T-helper 2 cell (primary cell): ENCODE results near the gene TRIP4.
"Not testable (repeated sequence)": the region's sequence is repeated elsewhere in the genome, so short reads cannot be mapped to it uniquely, and the experiment has no call there.

Experiments
- DNase-seq, 5 experiments: peaks; one replicate each; pipeline versions ENCODE4 v3.0.0 to v3.0.0-alpha.2; 2012 to 2022

TRIP4 gene

DNA sequence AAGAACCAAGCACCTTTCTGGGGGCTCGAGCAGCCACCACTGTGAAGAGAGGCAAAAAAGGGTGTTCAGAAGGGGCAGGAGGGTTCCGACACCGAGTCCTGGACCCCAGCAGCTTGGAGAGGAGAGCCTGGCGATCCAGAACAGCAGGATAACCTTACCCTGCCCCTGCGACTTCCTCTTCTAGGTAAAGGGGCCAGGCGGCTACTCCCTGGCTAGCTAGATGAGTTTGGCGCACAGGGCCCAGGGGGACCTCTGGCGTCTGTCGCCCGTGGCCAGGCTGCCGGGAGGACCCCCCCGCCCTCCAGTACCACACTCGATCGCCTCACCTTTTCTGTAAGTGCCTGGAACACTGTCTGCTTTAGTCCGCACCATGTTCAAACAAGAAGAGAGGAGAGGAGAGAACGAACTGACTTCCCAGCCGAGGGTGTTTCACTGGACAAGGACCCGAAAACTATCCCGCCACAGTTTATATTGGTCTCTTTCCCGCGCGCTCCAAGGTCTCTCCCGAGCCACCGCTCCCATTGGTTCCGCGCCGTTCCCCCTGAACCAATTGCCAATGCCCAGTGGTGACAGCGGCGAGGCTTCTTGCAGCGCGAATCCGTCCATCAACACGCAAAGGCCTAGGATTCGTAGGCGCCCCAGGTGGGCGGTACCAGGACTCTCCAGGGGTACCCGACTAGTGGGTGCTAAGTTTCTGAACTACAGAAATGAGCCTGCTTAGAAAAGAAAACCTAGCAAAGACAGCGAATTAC lies 6.5 kb upstream of the TRIP4 start, which contains the start of gene PCLAF:
Gene PCLAF, minus strand, starts transcription at position 442 of the 752 bp plus-strand sequence. Its CDS starts 70 bp downstream, at position 372.
- peak; percentile 80 to 99 (median 90) for DNase-seq

DNA sequence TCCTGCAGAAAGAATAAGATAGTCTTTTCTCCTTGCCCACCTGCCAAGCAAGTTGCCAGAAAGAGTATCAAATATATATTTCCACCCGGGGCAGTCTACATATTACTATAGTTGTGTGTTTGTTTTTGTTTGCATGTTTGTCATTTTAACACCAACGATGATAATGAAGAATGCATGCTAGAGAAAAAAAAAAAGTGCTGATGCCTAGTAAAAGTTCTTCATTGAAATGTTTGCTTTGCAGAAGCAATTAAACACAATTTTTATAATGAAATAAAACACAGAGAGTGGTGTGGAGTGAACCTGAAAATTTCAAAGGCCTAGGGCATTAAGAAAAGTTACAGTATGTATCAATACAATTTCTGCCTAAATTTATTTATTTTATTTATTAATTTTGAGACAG lies 3.9 kb upstream of the TRIP4 start:
- no peak for DNase-seq

DNA sequence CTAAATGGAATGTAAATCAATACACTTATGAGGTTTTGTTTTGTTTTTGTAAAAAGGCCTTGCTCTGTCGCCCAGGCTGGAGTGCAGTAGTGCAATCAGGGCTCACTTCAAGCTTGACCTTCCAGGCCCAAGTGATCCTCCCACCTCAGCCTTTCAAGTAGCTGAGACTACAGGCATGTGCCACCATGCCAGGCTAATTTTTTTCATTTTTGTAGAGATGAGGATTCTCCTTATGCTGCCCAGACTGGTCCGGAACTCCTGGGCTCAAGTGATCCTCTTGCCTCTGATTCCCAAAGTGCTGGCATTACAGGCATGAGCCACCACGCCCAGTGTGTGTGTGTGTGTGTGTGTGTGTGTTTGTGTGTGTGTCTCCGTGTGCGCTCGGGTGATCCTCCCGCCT lies 1.3 kb upstream of the TRIP4 start:
- no peak for DNase-seq

DNA sequence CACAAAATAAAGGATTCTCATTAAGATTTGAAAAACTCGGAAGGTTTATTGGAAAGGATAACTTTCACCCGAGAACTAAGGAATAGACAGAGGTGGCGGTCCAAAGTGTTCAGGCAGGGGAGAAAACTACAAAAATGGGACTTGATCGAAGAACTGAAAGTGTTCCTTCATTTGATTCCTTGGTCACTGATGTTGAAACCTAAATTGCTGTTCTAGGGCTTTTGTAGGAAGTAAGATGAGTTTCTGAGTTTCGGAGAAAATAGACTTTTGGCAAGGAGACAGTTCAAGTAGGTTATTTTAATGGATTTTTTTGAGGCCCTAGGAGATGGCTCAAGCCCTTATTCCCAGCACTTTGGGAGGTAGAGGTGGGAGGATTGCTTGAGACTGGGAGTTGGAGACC lies 1.4 kb downstream of the TRIP4 start:
- no peak for DNase-seq

DNA sequence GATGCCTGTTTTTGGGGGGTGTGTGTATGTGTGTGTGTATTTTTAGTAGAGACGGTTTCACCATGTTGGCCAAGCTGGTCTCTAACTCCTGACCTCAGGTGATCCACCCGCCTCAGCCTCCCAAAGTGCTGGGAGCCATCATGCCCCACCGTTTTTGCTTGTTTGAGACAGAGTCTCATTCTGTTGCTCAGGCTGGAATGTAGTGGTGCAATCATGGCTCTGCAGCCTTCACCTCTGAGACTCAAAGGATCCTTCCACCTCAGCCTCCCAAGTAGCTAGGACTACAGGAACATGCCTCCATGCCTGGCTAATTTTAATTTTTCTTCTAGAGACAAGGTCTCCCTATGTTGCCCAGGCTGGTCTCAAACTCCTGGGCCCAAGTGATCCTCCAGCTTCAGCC lies 4.8 kb downstream of the TRIP4 start:
- DNase-seq: not testable (repeated sequence)

DNA sequence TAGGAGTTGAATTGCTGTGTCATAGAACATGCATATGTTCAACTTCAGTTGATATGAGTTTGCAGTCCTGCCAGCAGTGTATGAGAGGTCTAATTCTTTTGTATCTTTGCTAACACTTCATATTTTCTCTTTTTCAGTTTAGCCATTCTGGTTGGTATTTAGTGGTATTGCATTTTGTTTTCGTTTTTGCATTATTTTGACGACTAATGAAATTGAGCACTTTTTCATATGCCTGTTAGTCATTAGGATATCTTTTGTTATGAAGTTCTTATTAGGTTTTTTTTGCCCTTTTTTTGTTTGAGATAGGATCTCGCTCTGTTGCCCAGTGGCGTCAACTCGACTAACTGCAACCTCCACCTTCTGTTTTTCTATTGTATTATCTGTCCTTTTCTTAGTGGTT lies 9.2 kb downstream of the TRIP4 start:
- DNase-seq: no peak

DNA sequence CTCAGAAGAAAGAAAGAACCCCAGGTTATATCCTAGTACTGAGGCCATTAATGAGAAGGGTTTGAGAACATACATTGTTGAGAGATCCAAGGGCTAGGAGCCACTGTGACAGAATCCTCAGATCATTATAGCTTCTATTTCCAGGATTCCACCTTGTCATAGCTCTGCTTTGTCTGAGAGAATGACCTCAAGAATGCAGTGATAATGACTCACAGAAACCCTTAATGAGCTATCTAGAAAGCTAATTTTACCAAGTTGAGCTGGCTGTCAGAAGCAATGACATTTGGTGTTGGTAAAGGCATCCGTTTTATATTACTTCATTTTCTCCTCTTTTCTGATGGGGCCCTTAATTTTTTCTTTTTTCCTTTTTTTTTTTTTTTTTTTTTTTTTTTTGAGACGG lies 10.9 kb downstream of the TRIP4 start:
- no peak for DNase-seq

DNA sequence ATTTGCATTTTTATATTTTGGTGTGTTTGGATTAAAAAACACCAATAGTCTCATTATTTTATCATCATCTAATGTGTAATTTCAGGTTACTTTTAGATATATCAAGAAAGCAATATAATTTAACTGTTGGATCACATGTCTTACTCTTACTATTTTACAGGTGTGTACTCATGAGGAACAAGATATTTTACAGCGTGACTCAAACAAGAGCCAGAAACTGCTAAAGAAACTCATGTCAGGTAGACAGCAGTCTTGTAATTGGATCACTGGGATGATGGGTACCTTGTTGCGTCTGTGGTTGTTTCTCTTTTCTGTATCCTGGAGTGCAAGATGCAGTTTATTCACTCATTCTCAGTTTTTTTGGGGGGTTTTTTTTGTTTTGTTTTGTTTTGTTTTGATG lies 12.9 kb downstream of the TRIP4 start:
- no peak for DNase-seq

DNA sequence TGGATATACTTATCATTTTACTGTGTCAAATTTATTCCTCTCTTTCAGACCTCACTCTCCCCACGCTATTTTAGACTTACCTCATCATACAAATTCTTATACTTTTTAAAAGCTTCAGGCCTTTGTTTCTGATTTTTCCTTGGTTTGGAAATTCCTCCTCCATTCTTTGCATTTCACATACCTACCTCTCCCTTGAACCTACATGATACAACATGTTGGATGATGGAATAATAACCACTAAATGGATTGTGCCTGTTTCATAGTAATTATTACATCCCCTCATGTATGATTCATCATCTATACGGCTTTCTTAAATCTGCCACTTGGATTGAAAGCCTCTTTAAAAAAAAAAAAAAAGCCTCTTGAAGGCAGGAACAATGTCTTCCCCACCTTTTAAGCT lies 24.6 kb downstream of the TRIP4 start:
- no peak for DNase-seq

DNA sequence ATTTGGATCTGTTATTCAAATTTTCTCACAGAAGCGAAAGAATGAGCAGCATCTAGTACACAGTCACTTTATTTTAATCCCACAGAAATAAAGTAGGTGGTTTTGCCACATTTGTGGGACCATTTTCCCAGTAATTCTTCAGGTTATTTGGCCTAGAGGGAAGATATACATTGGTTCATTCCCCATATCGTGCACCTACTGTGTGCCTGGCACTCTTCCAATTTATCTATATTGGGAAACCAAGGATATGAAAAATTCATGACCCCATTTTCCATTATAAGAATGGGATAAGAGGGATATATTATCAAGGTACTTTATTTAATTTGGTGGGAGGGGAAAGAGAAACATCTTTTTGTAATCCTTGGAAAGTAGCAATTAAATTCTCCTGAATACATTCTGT lies 35.1 kb downstream of the TRIP4 start:
- DNase-seq: no peak

DNA sequence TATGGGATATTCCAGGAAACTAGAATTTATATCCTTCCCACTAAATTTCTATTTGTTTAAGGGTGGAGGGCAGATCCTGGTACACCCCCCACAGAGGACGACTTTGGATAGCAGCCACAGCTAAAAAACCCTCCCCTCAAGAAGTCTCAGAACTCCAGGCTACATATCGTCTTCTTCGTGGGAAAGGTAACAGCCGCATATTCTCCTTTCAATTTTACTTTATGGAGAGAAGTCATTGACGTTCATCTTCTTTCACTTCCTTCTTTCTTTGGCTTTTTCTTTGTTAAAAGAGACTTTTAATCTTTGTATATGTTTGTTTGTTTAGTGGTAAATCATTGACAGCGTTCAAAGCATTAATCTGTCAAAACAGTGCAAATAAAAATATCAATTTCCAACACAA lies 36.3 kb downstream of the TRIP4 start:
- DNase-seq: no peak

DNA sequence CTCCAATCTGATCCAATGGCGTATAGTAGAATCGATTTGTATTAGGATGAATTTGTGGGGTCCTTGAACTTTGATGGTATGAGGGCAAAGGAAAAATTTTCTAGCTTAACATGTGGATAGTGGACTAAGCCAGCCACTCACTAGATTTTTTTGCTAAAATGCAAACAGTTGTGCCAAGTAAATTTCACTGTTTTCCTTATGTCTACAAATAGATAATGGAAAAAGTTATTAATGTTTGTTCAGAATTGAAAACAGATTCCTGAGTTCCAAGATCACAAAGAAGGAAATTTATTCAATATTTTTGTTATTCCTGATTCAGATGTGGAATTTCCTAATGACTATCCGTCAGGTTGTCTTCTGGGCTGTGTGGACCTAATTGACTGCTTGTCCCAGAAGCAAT lies 37.6 kb downstream of the TRIP4 start:
- no peak for DNase-seq

DNA sequence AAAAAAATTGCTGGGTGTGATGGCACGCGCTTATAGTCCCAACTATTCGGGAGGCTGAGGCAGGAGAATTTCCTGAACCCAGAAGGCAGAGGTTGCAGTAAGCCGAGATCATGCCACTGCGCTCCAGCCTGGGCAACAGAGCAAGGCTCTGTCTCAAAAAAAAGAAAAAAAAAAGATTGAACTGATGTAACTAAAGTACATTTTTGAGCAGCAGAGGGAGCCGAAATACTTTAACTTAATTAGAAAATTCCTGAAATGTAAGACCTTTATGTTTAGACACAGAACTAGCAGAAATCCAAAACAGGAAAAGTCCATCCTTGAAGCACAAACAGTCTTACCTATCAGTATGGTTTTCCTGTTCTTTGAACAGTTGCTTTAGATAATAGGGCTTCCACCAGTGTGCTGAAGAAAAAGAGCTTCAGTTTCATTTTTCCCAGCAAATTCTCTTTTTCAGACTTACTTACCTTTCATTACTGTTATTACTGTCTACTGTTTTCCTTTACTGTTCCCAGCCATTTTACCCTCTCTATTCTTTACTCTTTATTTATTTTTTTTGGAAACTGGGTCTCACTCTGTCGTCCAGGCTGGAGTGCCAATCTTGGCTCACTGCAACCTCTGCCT lies 39.3 kb downstream of the TRIP4 start:
- DNase-seq: peak in 1 of 5 experiments; percentile 21

DNA sequence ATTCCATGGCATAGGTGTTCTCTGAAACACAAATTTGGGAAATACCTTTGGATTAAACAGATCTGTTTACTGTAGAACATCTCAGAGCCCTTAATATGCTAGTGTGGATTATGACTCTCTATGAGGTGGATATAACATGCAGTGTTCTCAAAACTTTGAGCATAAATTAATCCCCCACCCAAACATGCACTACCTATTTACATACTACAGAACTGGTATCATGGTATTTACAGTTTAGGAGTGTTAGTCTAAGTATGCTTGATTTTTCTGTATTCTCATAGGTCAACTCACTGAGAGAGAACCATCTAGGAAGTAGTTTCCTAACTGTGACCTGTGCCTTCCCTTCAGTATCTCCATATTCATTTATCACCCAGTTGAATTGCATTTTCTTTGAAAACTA lies 41.8 kb downstream of the TRIP4 start:
- peak in 1 of 5 experiments; percentile 34 for DNase-seq

DNA sequence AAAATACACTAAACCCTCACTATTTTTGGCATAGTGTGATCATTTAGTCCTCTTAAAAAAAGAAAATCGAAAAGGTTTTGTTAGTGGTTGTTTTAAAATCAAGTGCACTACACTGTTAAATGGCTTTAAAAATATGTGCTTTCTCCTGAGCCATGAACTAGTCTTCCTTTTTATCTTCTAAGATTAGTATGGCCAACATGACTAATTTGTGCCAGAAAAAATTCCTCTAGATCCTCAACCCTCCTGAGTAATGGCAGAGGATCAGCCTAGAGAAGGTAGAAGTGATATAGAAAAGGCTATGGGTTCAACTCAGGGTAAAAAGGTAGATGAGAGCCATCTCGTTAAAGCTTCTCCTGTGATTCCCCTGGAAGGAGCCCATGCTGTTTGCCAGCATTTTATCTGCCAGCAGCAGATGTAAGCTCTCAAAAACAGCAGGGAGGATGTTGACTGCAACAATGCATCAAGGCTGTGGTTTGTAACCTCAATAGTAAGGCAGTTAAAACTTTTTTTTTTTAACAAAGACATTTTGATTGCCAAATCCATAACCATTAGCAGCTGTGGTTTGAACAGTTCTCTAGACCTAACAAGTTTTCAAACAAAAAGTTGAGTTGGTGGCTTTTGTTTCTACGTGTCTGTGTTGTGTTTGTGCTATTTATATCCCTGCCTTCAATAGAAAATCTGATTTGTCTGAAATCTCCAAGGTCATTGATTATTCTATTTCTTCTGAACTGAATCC lies 42.5 kb downstream of the TRIP4 start:
- DNase-seq: peak in 3 of 5 experiments; percentile 12 to 95 (median 69)

DNA sequence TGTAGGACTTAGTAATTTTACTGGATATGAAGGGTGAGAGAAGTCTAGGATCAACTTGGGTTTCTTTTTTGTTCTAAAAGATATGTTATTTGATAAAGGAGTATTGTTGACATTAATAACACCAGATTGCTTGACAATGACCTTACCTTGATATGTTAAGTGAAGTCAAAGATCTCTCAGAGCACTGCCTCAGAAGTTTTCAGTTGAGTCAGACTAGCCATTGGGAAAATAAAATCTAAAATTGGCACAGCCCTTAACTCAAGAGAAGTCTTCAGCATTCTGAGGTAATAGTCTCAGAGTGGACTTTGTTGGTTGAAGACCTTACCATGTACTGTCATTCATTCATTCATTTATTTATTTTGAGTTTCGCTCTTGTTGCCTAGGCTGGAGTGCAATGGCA lies 50.3 kb downstream of the TRIP4 start:
- no peak for DNase-seq

DNA sequence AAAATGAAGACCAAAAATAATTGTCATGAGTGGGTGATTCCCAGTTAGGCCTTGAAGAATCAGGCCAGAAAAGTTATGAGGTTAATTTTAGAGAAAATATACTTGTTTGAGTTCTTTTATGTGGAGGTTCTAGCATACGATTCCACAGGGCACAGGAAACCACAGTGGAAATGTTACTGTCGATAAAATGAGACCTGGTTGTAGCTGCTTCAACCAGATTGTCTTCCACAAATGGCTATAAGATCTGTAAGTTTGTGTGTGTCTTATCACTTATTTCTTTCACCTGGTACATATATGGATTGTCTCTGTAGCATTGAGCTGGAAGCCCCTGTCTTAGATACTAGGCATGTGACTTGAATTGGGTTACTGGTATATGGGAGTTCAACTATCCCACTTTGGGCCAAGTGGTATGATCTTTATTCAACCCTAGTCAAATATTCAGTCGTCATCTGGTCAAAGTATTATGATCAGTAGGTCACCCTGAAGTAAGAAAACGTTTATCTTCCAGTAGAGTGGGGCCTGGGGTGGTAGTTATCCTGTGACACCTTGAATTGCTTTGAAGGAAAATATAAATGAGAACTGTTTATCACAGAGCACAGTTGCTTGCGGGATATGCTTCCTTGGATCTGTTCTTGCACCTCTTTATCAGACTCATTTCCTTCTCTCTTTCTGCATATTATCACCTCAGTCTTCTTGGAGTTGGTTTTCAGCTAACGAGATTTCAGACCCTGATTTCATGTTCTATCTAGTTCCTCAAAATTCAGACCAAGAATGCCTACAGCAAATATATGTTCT lies 51.2 kb downstream of the TRIP4 start:
- peak in 1 of 5 experiments; percentile 37 for DNase-seq

DNA sequence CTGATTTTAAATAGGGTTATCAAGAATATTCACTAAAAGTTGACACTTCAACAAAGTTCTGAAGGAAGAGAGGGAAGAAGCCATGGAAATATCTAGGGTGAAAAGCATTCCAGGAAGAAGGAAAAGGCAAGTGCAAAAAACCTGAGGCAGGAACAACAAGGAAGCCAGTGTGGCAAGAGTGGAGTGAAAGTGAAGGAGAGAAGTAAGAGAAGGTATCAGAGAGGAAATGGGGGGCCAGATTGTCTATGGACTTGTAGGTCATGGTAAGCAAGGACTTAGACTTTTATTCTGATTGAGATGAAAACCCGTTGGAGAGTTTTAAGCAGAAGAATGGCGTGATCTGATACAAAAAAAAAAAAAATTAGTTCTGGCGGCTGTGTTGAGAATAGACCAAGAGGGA lies 54.2 kb downstream of the TRIP4 start:
- no peak for DNase-seq

DNA sequence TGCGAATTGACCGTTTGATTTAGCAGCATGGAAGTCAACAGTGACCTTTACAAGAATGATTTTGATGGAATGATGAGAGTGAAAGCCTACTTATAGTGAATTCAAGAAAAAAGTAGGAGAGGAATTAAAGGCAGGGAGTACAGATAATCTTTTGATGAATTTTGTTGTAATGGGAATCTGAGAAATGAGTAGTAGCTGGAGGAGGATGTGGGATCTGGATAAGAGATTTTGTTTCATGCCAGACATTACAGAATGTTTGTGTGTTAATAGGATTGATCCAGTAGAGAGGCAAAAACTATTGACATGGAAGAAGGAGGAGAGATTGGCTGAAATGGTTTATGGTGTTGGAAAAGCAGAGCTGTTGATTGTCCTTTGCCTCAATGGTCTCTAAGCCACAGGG lies 55.4 kb downstream of the TRIP4 start:
- DNase-seq: no peak

DNA sequence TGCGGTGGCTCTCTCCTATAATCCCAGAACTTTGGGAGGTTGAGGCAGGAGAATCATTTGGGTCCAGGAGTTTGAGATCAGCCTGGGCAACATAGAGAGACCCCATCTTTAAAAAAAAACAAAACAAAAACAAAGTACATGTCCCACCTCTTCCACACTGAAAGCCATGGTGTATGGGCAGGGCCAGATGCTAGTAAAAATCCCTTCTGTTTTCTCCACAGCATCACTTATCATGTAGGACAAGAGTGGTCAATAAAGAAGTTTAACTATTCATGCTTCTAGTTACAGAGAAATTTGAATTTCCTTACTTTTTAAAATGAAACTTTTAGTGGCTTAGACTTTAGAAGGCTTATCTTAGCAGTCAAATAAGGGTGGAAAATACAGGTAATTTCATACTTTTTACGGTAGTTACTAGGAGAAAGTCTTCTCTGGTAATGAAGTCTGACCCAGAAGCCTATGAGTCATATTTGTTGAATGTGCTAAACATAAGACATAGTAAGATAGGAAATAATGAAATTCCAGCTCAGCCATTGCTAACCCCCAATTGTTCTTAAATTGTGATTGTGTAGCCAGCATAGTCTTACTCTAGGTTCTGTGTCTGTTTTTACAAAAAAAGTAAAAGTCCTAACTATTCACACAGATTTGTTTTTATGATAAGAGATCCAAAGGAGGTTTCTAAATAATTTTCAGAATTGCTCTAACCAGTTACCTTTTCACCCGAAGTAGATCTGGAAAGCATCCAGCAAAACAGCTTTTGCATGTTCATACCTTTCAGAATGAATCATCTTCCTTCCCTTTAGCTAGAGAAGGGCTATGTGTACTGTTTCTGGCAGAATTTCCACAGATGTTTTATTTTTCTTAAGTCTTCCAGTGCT lies 56.3 kb downstream of the TRIP4 start:
- DNase-seq: peak in 1 of 5 experiments; percentile 76

DNA sequence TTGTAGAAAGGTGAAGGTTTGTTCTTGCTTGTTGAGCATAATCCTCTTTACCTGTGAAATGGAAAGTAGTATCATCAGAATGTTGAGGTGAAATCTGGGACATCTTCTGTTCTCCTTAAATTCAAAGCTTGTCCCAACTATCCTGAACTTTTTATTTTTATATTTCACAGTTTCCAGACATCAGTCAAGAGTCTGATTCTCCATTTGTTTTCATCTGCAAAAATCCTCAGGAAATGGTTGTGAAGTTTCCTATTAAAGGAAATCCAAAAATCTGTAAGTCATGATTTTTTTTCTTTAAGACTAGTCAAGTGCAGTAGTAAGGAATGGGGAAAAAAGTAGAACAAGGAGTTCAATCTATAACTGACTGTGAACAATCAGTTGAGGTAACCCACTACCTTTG lies 57.2 kb downstream of the TRIP4 start:
- DNase-seq: no peak
